RWPE1 (cell line): Measurements from ENCODE around the gene ABCG5.

ENCODE experiments used
- CTCF ChIA-PET: fragments of 350-600 bp; sonication (Branson Sonifier 250); formaldehyde crosslinking; extraction: SDS; loops from one replicate; lab custom pipeline; 2021; lab: Yijun Ruan, JAX
- POLR2A ChIA-PET: fragments of 400-600 bp; formaldehyde crosslinking; extraction: SDS; loops from one replicate; lab custom pipeline; 2020; ENCODE audit warnings: antibody characterized with exemption; ENCODE audit not compliant: low non-redundant PET; lab: Yijun Ruan, JAX
- DNase-seq: peaks from one replicate; pipeline ENCODE4 v3.0.0; 2012; ENCODE audit warnings: low spot score
- H3K27ac ChIP-seq: fragments of 450-650 bp; 2 replicates; pipeline ENCODE4 v1.5.1; 2017
- TF ChIP-seq, protein P1 (sequence below): fragments of 450-650 bp; conservative IDR thresholded peaks from 2 replicates; pipeline ENCODE4 v1.5.1; 2017; ENCODE audit warnings: low read depth, mild to moderate bottlenecking

Gene ABCG5

DNA sequence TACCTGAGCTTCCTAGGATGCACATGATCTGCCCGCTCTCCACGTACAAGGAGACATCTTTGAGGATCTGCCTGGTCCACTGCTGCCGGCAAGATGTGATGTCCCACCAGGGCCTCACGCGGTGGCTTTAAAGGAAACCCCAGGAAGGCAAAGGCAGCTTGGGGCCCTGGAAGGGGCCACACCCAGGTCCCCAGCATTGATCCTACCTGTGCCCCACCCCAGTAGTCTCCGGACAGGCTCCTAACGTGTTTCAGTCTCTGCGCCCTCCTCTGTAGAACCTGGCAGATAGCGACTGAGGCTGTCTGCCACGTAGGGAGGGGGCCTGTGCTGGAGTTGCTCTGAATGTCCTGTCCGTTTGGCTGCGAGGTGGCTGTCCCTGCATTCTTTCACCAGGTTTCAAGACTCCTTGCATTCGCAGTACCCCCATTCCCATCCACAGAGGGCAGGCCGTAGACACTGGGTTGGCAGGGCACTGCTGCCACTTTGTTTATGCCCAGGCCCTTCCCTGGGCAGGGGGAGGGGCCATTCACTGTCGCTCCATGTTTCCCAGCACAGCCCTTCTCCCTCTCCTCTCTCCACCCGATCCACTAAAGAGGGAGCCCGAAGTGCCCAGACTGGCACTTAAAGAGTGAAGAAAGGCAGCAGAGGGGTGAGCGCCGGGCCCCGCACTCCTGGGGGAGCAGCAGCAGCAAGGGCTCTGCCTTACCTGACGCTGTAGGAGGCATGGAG is 644 bp downstream of the ABCG5 start:
- POLR2A ChIA-PET, result no interaction called here
- TF ChIP-seq, protein P1, sequence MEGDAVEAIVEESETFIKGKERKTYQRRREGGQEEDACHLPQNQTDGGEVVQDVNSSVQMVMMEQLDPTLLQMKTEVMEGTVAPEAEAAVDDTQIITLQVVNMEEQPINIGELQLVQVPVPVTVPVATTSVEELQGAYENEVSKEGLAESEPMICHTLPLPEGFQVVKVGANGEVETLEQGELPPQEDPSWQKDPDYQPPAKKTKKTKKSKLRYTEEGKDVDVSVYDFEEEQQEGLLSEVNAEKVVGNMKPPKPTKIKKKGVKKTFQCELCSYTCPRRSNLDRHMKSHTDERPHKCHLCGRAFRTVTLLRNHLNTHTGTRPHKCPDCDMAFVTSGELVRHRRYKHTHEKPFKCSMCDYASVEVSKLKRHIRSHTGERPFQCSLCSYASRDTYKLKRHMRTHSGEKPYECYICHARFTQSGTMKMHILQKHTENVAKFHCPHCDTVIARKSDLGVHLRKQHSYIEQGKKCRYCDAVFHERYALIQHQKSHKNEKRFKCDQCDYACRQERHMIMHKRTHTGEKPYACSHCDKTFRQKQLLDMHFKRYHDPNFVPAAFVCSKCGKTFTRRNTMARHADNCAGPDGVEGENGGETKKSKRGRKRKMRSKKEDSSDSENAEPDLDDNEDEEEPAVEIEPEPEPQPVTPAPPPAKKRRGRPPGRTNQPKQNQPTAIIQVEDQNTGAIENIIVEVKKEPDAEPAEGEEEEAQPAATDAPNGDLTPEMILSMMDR, result no peak
- no peak overlapping the region for H3K27ac ChIP-seq
- no peak for DNase-seq
- CTCF ChIA-PET, result no interaction called here

DNA sequence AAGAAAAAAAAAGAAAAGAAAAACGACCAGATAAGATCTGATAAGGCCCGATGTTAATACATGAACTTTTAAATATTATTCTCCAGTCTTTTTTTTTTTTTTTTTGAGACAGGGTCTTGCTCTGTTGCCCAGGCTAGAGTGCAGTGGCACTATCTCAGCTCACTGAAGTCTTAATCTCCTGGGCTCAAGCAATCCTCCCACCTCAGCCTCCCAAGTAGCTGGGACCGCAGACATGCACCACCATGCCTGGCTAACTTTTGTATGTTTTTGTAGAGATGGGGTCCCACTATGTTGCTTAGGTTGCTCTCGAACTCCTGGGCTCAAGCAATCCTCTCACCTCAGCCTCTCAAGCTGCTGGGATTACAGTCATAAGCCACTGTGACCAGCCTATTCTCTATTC is 1.6 kb downstream of the ABCG5 start:
- ChIA-PET POLR2A (interaction anchor here (0.6 kb wide), 1 partner anchor 191 kb away, joined by 4 read pairs; no protein-coding TSS in a partner anchor), CTCF (no interaction called here)

DNA sequence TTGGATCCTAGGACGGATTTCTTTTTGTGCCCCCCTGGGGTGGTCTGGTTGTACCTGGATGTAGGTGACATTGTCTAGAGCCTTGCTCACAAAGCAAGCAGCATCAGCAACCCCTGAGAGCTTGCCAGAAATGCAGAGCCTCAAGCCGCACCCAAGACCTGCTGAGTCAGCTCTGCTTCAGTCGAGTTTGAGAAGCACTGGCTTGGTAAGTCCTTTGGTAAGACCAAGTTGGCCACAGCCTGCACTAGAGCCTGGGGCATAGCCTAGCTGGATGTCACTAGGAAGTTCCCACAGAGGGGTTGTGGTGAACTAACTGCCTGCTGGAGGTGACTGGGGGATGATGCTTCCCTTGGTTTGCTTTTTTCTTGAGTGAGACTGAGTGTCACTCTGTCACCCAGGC is 6.2 kb downstream of the ABCG5 start:
- TF ChIP-seq, protein P1, result no peak
- ChIA-PET POLR2A (no interaction called here), CTCF (no interaction called here)
- DNase-seq, result no peak
- H3K27ac ChIP-seq, result no peak overlapping the region

More for the DNA sequence above, 1.6 kb downstream of the ABCG5 start:
- H3K27ac ChIP-seq, result no peak overlapping the region
- DNase-seq, result no peak
- TF ChIP-seq, protein P1, result no peak

DNA sequence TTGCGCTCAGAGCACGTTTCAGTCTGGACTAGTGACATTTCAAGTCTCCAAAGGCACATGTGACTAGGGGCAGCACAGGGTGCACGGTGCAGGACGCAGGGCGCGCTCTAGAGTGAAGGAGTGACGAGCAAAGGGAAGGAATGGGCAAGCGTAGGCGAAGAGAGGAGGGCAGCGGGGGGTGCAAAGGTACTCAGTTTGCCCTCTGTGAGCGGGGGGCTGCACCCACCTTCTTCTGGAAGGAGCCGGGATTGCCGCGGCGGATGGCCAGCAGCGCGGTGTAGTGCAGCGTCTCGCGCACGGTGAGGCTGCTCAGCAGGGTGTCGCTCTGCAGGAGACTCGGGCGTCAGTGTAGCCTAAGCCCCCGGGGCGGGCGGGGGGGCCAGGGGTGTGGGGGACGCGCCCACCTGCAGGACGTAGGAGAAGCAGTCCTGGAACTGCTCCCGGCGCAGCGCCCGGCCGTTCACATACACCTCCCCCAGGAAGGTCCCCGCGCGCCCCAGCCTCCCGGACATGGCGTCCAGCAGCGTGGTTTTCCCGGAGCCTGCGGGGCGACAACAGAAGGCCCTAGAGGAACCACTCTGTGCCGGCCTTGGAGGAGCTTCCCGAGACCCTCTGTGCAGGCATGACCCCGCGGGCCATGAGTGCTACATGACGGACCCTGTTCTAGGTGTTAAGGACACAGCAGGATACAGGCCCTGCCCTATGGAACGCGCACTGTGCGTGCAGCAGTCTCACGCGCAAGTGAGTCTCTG is 6.9 kb downstream of the ABCG5 start:
- H3K27ac ChIP-seq, result no peak overlapping the region
- ChIA-PET POLR2A (no interaction called here), CTCF (no interaction called here)
- DNase-seq, result no peak
- TF ChIP-seq, protein P1, result no peak

DNA sequence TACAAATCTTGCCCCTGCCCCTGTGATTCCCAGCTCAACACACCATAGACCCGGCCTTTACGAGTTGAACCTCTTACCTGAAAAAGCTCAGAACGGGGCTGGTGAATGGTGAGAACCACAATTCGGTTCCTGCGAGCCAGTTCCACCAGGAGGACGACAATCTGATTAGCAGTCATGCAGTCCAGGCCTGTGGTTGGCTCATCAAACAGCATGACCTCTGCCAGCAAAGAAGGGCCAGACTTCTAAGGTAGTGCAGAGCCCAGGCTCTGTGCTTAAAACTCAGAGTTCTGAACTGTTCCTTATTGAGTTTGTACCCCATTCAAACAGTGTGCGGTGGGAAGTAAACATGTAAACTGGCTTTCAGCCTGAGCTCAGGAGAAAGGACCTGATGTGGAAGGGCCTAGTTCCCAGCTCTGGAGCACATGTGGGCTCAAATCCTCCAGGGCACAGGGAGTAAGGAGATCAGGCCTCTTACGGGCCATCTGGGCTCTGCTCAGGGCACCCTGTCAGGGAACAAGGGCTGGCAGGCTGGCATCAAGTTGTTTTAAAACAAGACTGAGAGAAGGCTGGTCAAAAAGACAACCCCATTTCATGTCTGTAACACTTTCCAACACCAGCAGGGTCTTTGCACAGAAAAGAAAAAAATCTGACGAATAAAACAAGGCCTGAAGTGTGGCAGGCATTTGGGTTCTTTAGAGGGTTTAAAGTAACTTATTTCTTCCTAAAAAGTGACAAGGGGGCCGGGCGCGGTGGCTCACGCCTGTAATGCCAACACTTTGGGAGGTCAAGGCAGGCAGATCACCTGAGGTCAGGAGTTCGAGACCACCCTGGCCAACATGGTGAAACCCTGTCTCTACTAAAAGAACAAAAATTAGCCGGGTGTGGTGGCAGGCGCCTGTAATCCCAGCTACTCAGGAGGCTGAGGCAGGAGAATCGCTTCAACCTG is 12.1 kb downstream of the ABCG5 start:
- ChIA-PET CTCF (interaction anchor here (0.6 to 1.0 kb wide), 2 partner anchors 9 to 220 kb away, joined by 3 to 4 read pairs; no protein-coding TSS in a partner anchor), POLR2A (no interaction called here)
- DNase-seq, result no peak
- no peak overlapping the region for H3K27ac ChIP-seq
- TF ChIP-seq, protein P1, result no peak

DNA sequence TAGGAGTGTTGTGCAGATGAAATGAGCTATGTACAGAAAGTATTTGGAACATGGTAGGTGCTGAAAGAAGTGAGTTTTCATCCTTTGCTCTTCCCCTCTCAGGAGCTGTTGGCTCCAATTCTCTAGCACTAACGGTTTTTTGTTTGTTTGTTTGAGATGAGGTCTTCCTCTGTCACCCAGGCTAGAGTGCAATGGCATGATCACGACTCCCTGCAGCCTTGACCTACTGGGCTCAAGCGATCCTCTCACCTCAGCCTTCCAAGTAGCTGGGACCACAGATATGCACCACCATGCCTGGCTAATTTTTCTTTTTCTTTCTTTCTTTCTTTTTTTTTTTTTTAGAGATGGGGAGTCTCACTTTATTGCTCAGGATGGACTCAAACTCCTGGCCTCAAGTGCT is 12.8 kb downstream of the ABCG5 start:
- no peak overlapping the region for H3K27ac ChIP-seq
- ChIA-PET POLR2A (no interaction called here), CTCF (interaction anchor here (0.6 to 1.0 kb wide), 2 partner anchors 9 to 219 kb away, joined by 3 to 4 read pairs; no protein-coding TSS in a partner anchor)
- DNase-seq, result no peak
- TF ChIP-seq, protein P1, result no peak
